Keratinocyte (primary cell): ENCODE measurements around the gene ZCCHC7.

Experiments
- EZH2 ChIP-seq: IDR thresholded peaks from one replicate; pipeline ENCODE4 v1.6.1; 2012; ENCODE audit warnings: inconsistent platforms, mild to moderate bottlenecking, low read length, moderate library complexity
- TF ChIP-seq, protein P1 (sequence below), 3 experiments: IDR thresholded peaks in 1 of 3; conservative IDR thresholded peaks in 1 of 3; optimal IDR thresholded peaks in 1 of 3; 2 replicates in 2 of 3; 3 replicates in 1 of 3; pipeline versions ENCODE3 to v1.5.1; 2011; ENCODE audit warnings: low read length in 3 of 3, mild to moderate bottlenecking in 3 of 3, moderate library complexity in 2 of 3, control low read depth in 1 of 3, inconsistent platforms in 1 of 3; ENCODE audit not compliant: insufficient read depth in 2 of 3; ENCODE audit errors: extremely low read depth in 1 of 3

DNA sequence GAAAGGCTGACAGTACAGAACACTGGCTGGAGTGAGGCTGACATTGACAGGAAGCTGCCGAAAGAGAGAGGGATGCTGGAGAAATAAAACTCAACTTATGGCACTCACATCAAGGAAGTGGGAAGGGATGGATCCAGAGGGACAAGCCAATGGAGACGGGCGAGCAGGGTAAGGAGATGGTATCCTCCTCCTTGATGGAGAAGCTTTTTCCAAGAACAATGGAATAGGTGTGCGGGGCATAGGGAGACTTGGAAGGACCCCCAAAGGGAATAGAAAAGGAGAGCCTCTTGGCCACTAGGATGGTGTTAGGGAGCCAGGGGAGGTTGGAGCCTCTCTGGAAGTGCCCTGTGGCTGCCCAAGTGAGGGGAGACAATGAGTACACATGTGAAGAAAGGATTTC lies 243.8 kb downstream of the ZCCHC7 start:
- no peak for TF ChIP-seq EZH2
- TF ChIP-seq, protein P1, sequence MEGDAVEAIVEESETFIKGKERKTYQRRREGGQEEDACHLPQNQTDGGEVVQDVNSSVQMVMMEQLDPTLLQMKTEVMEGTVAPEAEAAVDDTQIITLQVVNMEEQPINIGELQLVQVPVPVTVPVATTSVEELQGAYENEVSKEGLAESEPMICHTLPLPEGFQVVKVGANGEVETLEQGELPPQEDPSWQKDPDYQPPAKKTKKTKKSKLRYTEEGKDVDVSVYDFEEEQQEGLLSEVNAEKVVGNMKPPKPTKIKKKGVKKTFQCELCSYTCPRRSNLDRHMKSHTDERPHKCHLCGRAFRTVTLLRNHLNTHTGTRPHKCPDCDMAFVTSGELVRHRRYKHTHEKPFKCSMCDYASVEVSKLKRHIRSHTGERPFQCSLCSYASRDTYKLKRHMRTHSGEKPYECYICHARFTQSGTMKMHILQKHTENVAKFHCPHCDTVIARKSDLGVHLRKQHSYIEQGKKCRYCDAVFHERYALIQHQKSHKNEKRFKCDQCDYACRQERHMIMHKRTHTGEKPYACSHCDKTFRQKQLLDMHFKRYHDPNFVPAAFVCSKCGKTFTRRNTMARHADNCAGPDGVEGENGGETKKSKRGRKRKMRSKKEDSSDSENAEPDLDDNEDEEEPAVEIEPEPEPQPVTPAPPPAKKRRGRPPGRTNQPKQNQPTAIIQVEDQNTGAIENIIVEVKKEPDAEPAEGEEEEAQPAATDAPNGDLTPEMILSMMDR (optimal IDR thresholded peaks at IDR 0.05 in 1 of 3, IDR thresholded peaks at IDR 0.05 in 1 of 3, conservative IDR thresholded peaks at IDR 0.05 in 1 of 3; ENCODE audit: extremely low read depth in 1 of 3, insufficient read depth in 2 of 3, low read length in 3 of 3), result no peak
